ENCODE measurements around the gene SMARCAL1. TPM values are rescaled to one million over a fixed set of nuclear protein-coding genes. Genes with fewer than 3 reads are reported as not detected.
"Not testable (repeated sequence)": the region's sequence is repeated elsewhere in the genome, so short reads cannot be mapped to it uniquely, and the experiment has no call there.

SMARCAL1 gene
- 12.6 TPM for total RNA-seq

DNA sequence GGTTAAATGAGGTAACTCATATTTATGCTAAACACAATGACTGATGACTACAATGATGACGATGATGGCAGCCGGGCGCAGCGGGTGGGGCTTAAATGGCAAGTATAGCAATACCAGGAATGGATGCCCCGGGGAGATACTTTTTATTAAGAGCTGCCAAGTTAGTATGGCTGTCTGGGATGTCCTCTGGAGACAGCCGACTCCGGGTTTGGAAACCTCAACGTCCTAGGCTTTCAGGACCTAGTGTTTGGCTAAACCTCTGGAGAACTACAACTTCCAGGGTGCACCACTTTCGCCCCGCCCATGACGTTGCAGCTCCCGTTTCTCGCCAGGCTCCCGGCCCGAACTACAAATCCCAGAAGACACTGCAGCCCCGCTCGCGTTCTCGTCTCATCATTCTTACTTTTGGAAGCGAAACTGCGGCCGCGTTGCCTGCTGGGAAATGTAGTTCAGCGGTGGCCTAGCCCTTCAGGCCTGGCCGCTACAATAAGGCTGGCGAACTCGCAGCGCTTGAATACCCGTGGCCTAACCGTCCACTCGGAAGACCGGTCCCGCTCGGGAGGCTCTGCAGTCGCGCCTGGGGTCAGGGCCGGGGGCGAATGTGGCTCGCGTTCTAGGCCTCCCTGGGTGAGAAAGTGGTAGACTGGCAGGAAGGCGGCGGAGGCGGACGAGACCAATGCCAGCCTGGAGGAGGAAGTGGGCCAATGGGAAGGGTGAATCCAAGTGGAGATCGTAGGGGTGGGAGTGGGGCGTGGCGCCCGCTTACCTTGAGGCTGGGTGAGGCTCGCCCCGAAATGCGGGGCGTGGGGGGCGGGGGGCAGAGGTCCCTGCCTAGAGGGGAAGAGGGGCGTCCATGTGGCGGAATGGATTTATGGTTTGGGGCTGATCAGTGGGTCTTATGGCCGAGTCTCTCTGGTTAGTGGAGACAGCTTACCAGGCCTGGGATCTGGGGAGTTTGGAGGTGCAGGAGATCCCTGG, at the start of gene SMARCAL1:
Gene SMARCAL1, plus strand, starts transcription at position 463 of the 978 bp plus-strand sequence. CDS start 2,221 bp downstream, outside the sequence.
- FAIRE-seq: peak; percentile 21

DNA sequence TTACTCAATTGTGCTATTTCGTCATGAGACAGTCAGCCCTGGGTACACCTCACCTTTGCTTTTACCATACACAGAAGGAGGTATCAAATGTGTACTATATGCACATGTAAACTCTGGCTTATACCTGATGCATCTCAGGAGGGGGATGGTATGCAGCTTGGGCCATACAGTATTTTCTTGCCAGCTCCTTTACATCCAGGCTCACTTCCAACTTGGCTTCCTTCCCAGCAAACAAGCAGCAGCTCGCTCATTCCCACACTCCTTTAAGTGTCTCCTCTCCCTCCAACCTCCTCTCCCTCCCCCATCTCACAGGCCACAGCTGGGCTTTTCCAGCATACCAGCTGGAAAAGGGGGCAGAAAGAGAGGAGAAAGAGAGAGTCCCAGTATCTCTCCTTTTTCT, 49.6 kb upstream of the SMARCAL1 start:
- DNase-seq (ENCODE audit: low spot score in 2 of 2): no peak
- FAIRE-seq: no peak

More for the DNA sequence above, at the start of gene SMARCAL1:
- DNase-seq (ENCODE audit: low spot score in 2 of 2): peak; percentile 72 to 88

DNA sequence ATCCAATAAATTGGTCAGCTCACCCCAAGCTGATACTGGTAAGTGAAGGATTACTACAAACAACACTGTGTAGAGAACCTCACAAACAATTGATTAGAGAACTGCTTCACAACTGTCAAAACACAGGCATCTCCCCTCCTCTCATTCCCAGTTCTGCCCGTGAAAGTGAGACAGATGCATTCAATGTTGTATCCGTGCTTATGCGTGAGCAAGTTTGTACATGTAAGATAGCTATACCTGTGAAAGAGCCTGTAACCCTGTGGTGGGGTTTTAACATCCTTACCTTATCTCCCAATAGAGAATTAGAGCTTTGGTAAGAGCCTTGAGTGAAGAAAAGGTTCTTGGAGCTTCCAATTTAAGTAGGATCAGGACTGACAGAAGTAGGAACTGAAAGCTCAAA, 49.1 kb upstream of the SMARCAL1 start:
- no peak for FAIRE-seq

DNA sequence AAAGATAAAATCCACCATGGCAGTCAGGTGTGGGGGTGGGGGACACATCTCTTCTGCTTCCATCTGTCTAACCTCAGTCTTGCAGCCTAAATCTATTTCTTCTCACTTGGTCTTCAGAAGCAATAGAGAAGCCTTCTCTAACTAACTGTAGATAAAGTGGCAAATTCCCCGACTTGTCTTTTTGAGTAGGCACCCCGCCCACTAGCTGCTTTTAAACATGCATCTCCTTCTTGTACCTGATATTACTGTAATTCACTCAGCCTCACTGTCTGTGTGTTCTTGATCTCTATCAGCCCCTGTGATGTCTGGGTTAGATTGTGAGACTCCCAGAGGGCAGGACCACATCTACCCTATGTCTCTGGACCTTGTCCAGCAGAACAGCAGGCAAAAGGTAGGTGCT, 46.8 kb upstream of the SMARCAL1 start:
- DNase-seq (ENCODE audit: low spot score in 2 of 2) (no peak), FAIRE-seq (no peak)

More for the DNA sequence above, 49.1 kb upstream of the SMARCAL1 start:
- no peak for DNase-seq (ENCODE audit: low spot score in 2 of 2)

DNA sequence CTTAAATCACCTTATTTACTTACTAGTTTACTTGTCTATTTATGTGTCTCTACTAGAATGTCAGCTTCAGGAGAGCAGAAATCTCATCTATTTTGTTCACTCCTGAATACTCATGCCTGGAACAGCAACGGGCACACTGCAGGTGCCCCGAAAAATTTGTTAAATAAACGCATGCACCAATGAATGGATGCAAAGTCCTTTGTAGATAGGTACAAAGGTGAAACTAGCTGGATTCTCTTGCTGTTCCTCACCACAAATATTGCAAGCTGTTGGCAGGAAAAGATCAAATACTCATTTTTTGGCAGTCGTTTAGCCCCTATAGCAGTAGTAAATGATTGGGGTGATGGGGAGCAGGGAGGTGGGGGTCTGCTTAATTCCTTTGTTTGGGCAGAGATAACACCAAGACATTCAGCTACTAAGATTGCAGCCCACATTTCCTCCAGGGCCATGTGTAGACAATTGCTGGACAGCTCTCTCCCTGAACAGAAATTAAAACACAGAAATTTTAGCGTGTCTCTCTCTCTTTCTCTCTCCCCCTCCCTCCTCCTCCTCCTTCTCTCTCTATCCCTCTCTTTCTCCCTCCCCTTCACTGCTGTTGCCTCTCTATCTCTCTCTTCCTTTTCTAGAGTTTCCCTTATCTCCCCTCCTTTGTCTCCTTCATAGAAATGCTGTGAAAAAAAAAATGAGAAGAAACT, 45.4 kb upstream of the SMARCAL1 start:
- no peak for FAIRE-seq
- no peak for DNase-seq (ENCODE audit: low spot score in 2 of 2)

DNA sequence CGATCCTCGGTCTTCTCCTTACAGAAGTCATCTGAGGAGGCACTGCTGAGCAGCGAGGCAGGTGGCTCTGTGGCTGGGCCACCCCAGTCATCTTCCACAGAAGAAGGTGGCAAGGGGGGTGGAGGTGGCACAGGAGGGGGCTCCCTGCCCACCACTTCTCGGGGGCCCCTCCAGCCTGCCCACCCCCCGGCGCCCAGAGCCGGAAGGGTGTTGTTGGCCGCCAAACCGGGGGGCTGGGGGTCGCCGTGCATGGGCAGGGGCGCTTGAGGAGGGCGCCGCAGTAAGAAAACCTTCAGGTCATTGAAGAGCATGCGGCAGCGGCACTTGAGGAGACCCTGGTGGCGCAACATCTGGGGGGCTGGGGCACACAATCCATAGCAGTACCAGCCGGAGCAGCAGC, 42.5 kb upstream of the SMARCAL1 start:
- FAIRE-seq (no peak), DNase-seq (ENCODE audit: low spot score in 2 of 2) (no peak)

DNA sequence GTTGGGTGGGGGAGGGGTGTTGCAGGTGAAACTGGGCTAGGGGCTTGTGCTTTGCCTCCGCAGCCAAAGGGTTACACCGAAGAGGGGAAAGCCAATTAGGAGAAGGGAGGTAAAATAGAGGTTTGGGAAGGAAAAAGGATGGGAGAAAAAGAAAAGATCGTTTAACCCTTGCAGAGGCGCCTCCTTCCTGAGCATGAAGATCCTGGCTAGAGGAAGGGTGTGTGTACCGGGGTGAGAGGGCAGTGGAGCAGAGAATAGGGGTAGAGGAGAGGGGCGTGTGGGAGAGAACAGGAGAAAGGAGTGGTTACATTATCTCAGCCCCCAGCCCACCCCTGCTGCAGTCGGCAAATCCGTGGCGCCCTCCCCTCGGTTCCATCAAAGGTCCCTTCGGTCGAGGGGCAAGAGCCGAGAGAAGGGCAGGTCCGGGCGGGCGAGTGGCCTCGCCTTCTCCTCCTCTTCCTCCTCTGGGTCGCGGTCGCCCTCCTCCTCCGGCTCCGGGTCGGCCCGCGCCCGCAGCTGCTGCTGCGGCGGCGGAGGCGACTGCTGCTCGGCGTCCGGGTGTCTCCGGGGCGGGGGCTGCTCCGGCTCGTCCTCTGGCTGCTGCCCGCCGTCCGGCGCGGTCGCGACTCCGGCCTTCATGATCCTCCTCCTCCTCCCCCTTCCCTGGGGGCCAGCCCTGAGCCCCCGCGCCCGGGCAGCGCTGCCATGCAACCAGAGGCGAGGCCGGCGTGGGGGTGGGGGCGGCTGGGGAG, 41.1 kb upstream of the SMARCAL1 start:
- DNase-seq (ENCODE audit: low spot score in 2 of 2) (peak in 1 of 2 donors; percentile 26), FAIRE-seq (no peak)

DNA sequence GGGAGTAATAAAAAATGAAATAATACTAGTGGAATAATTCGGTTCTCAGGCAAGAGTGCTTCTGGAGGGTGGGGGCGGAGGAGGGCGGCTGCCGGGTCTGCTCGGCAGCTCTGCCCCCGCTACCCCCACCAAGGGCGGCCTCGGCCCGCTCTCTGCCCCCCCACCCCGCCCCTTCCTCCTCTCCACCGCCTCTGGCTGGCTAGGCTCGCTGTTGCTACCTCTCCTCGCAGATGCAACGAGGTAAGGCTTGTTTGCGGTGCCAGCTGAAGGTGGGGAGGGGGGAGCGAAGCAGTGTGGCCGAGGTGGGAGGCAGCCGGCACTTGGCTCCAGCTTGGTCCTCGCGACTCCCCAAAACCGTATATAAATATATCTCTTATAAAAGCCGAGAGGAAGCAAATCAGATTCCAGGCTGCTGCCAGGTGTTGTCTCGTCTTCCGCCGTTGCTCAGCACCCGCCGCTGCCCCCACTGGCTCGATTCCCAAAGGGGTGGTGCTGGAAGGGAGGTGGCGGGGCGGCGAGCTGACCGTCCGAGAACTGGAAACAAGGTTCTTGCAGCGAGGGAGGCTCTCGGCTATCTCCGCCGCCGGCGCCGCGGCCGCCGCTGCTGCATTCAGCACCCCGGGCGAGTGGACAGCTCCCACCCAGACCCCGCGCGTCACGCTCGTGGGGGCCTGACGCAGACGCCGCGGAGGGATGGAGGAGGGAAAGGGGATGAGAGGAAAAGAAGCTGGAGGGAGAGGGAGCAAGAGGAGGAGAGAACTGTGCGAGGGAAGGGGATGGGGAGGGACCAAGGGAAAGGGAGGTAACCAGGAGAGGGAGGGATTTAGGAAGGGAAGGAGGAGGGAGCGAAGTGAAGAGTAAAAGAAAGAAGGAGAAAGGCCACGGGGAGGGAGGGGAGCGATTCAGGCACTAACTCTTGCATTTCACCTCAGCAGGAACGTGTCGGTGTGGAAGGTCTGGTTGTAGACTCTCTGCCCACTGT, 40.3 kb upstream of the SMARCAL1 start, which contains the start of gene MARCHF4:
Gene MARCHF4, minus strand, starts transcription at position 763 of the 982 bp plus-strand sequence. CDS start 2,223 bp downstream, outside the sequence.
- peak; percentile 72 to 73 for DNase-seq (ENCODE audit: low spot score in 2 of 2)
- no peak for FAIRE-seq

DNA sequence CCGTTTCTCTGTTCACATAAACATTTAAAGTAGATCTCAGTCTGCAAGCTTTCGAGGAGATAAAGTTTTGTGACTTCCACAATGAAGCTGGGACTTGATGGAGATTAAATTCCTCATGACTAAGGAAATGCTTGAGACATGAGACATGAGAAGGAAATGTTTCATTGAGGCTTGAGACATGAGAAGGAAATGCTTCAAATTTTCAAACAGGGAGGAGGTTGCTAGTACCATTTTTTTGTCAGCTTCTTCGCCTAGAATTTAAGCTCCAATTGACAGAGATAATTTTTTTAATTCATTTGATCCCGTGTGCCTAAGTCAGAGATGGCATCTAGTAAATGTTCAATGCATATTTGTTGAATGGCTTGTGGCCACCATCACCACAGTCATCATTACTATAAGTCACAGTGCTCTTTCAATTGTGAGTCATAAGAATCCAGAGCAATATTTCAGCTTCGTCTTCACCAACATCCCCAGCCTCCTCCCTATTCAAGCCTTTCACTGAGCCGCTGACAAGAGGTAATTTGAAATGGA, 39.5 kb upstream of the SMARCAL1 start:
- no peak for DNase-seq (ENCODE audit: low spot score in 2 of 2)
- FAIRE-seq: no peak

DNA sequence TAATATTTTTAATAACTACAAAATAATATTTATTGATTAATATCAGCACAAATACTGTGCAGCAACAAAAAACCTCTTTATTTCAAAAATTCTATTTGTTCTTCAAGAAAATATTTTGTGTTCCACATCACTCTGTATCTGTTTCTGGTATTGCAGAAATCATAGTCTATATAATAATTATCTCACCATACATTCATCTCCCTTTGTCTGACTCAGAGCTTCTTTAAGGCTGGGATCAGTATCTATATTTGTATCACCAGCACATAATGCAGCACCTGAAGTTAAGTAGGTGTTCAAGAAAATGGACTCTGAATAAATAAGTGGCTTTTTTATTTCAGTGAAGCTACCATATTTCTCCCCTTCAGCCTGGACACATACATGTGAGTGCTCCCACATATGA, 38.4 kb upstream of the SMARCAL1 start:
- no peak for FAIRE-seq
- DNase-seq (ENCODE audit: low spot score in 2 of 2): no peak

DNA sequence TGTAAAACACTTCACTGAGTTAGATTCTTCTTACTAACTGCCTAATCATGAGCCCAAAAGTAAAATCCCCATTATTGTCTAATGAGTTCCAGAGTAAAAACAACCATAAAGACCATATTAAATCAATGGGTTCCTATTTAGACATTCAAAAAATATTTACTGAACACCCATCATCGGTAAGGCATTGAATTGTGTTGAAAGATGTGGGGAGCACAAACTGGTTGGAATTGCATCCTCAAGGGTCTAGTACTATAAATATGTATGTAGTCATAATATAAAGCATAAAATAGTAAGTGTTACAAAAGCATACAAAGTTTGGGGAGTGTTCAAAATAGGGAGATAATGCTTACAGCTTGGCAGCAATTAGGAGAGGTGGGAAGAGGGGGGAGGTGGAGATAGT, 37.0 kb upstream of the SMARCAL1 start:
- DNase-seq (ENCODE audit: low spot score in 2 of 2) (no peak), FAIRE-seq (no peak)

DNA sequence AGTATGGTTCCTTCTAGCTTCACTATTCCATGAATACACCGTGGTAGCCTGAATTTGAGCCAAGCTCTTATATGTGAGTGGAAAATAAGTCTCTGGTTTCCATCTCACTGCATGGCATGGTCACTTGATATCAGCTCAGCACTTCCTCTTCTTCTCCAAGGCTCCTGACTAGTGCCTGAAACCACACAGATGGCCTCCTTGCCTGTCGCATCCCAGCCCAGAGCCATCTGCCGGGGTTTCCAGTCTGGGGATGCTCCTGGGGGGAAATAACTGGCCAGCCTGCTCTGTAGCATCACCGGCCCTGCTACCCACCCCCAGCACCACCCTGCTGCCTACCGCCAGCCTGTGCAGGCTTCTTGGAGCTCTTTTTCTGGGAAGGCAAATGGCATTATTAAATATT, 32.3 kb upstream of the SMARCAL1 start:
- FAIRE-seq (no peak), DNase-seq (ENCODE audit: low spot score in 2 of 2) (no peak)

DNA sequence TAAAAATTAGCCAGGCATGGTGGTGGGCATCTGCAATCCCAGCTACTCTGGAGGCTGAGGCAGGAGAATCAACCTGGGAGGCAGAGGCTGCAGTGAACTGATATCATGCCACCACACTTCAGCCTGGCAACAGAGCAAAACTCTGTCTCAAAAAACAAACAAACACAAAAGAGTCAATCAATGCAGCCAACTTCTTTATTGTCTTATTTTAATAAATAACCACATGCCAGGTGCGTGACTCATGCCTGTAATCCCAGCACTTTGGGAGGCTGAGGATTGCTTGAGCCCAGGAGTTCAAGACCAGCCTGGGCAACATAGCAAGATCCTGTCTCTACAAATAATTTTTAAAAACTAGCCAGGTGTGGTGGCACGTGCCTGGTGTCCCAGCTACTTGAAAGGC, 27.9 kb upstream of the SMARCAL1 start:
- not testable (repeated sequence) for DNase-seq (ENCODE audit: low spot score in 2 of 2); FAIRE-seq

DNA sequence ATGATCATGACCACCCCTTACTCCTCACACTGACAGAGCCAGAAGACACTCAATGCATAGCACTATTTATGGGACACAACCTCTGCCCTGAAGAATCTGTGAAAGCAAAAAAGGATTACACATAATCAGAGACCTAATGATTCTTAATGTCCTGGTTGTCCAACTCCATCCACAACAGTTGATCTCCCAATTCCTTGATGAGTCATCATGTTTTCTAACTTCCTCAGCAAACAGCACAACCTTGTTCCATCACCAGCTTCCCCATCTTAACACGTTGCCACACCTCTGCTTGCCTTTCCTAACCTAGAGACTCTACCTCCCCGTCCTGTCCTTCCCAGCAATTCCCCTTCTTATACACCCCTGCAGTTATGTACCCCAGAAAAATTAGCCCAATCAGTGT, 26.8 kb upstream of the SMARCAL1 start:
- FAIRE-seq (no peak), DNase-seq (ENCODE audit: low spot score in 2 of 2) (no peak)

DNA sequence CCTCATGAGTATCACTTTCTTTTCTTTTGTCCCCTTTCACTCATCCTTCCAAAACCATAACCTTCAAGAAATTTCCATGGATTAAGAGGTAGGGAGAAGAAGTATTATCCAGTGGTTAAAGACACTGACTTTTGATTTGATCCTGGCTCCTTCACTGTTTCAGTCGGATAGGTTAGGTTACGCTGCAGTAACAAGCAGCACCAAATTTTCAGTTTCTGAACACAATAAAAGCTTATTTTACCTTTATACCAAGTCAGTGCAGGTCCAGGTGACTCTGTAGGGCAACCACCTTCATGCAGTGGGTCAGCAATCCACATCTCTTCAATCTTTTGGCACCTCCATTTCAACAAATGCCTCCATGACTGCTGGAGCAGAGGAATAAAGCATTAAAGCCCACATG, 25.0 kb upstream of the SMARCAL1 start:
- DNase-seq (ENCODE audit: low spot score in 2 of 2) (no peak), FAIRE-seq (no peak)

DNA sequence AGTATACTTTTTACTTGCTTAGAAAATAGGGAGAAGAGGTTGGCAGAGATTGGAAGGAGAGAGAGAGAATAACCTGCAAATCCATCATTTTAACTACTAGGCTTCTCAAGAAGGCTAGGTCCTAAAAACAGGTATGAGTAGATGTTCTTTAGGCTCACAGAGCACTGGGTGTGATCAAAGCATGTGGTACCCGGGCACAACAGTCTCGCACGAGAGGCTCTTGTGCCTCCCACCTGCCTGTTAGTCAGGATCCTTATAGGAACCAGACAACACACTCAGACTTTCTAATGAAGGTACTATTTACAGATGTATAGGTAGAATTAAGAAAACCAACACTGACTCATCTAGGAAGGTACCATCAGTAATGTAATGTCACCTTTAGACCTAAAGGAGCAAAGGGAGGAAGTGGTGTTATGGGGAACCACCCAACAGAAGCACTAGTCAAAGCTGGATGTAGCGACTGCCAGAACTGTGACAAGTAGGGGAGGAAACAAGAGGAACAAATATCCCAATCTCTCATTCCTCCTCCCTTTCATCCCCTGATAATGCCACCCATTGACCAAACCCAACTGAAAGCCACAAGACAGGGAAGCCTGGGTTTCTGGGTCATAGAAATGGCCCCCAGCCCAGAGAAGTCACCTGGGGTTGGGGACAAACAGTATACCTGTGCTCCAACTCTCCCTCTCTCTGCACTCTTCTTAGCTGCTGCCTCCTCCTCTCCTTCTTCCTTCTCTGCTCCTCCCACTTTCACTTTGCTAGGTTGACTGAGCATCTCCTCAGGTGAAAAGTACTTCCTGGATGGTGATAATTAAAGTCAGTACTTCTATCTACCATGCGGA, 24.0 kb upstream of the SMARCAL1 start:
- FAIRE-seq: no peak
- DNase-seq (ENCODE audit: low spot score in 2 of 2): no peak

DNA sequence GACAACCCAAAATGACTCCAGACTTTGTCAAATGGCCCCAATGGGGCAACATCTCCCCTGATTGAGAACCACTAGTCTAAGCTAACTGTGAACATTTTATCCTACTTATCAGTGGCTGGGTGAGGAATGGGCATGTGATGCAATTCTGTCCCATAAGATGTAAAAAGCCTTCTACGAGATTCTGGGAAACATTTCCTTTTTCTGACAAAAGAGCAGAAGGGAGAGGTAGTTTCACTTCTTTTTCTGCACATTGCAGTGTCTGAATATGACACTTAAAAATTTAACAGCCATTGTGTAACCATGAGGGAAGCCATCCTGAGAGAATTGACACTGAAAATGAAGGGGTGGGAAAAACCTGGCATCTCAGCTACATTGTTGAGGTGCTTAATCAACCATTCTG, 22.7 kb upstream of the SMARCAL1 start:
- no peak for DNase-seq (ENCODE audit: low spot score in 2 of 2)

DNA sequence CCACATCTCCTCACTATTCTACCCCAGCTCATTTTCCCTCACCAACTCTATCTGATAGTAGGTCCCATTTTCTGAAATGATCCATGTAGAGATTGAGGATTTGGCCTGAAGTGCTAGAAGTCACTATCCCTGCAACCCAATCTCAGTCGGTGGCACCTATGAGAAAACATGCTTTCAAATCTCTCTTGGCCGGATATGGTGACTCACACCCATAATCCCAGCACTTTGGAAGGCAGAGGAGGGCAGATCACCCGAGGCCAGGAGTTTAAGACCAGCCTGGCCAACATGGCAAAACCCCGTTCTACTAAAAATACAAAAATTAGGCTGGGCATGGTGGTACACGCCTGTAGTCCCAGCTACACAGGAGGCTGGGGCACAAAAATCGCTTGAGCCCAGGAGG, 20.9 kb upstream of the SMARCAL1 start:
- DNase-seq (ENCODE audit: low spot score in 2 of 2) (no peak), FAIRE-seq (no peak)

More for the DNA sequence above, 22.7 kb upstream of the SMARCAL1 start:
- FAIRE-seq: no peak
